ENCODE data around the gene ATP5PF.

DNA sequence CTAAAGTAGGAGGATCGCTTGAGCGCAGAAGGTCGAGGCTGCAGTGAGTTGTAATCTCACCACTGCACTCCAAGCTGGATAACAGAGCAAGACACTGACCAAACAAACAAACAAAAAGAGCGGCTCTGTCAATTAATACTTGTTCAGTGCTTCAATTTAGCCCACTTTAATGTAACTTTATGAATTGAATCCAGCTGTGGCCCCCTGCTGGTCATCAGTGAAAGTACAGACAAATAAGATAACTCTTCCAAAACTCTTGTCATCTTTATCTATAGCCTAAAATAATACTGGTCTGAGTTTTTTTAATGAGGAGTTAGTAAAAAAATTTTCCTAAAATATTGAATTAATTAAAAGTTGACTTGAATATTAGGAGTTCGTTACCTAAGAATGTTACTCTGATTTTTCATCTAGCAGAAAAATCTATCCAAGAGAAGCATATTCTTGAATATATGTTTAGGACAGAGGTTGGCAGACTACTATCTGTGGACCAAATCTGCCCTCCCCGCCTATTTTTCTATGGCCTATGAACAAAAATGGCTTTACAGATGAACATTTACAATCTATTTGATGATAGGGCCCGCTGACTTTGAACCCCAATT, 26.1 kb downstream of the ATP5PF start:
- TF ChIP-seq, protein P1, sequence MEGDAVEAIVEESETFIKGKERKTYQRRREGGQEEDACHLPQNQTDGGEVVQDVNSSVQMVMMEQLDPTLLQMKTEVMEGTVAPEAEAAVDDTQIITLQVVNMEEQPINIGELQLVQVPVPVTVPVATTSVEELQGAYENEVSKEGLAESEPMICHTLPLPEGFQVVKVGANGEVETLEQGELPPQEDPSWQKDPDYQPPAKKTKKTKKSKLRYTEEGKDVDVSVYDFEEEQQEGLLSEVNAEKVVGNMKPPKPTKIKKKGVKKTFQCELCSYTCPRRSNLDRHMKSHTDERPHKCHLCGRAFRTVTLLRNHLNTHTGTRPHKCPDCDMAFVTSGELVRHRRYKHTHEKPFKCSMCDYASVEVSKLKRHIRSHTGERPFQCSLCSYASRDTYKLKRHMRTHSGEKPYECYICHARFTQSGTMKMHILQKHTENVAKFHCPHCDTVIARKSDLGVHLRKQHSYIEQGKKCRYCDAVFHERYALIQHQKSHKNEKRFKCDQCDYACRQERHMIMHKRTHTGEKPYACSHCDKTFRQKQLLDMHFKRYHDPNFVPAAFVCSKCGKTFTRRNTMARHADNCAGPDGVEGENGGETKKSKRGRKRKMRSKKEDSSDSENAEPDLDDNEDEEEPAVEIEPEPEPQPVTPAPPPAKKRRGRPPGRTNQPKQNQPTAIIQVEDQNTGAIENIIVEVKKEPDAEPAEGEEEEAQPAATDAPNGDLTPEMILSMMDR (IDR thresholded peaks at IDR 0.05) = peak; percentile 58 to 77 (median 65)
- no peak for TF ChIP-seq POLR2A (IDR thresholded peaks at IDR 0.05)
